ENCODE measurements around the gene FAM107B.

The FAM107B gene

GRCh38 chr10:14727465-14727864 lies 47.2 kb downstream of the FAM107B start:
- TF ChIP-seq TAF1 (IDR thresholded peaks at IDR 0.05; ENCODE audit: borderline replicate concordance, insufficient read depth, low read length) = no peak
- no peak for TF ChIP-seq SIN3A (IDR thresholded peaks at IDR 0.05; ENCODE audit: borderline replicate concordance, insufficient read depth, low read length)
- no peak for TF ChIP-seq POLR2AphosphoS5 (IDR thresholded peaks at IDR 0.05; ENCODE audit: low read depth, low read length)
- TF ChIP-seq FOXP2 (optimal IDR thresholded peaks at IDR 0.05; ENCODE audit: borderline replicate concordance, extremely low read depth, extremely low read length, insufficient read depth) = no peak
- no peak for TF ChIP-seq REST (IDR thresholded peaks at IDR 0.05; ENCODE audit: insufficient read depth in 1 of 2, low read depth in 2 of 2, low read length in 2 of 2)

GRCh38 chr10:14724931-14725330 lies 49.8 kb downstream of the FAM107B start:
- TF ChIP-seq REST (IDR thresholded peaks at IDR 0.05; ENCODE audit: insufficient read depth in 1 of 2, low read depth in 2 of 2, low read length in 2 of 2) (no peak), FOXP2 (optimal IDR thresholded peaks at IDR 0.05; ENCODE audit: borderline replicate concordance, extremely low read depth, extremely low read length, insufficient read depth) (no peak), SIN3A (IDR thresholded peaks at IDR 0.05; ENCODE audit: borderline replicate concordance, insufficient read depth, low read length) (no peak), POLR2AphosphoS5 (IDR thresholded peaks at IDR 0.05; ENCODE audit: low read depth, low read length) (no peak), TAF1 (IDR thresholded peaks at IDR 0.05; ENCODE audit: borderline replicate concordance, insufficient read depth, low read length) (no peak)

DNA sequence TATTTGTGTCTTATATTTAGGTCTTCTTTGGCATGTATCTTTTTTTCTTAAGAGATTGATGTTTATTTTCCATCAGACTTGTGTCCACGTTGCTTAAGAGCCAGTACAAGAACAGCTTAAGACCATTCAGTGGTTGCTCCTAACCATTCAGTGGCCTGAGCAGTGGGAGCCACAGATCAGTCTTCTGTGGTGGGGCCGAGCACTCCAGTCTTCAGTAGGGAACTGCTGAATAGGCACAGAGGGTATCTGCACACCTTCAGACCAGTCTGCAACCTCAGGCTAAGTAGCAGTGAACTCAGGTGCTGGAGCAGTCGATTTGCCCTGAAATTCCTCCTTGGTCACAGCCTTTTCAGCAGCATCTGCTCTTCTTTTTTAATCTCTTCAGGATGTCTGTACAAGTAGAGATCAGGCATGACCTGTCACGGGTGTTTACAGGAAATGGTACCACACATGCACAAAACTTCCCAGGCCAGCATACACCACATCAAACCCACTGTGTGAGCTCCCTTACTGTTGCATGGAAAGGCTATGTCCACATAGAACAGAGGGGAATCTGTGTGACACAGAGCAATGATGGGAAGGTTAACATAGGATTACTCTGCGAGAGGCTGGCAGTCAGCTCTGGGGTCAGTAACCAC lies 51.5 kb downstream of the FAM107B start:
- TF ChIP-seq POLR2AphosphoS5 (IDR thresholded peaks at IDR 0.05; ENCODE audit: low read depth, low read length) (no peak), FOXP2 (optimal IDR thresholded peaks at IDR 0.05; ENCODE audit: borderline replicate concordance, extremely low read depth, extremely low read length, insufficient read depth) (no peak), TAF1 (IDR thresholded peaks at IDR 0.05; ENCODE audit: borderline replicate concordance, insufficient read depth, low read length) (no peak), REST (IDR thresholded peaks at IDR 0.05; ENCODE audit: insufficient read depth in 1 of 2, low read depth in 2 of 2, low read length in 2 of 2) (no peak), SIN3A (IDR thresholded peaks at IDR 0.05; ENCODE audit: borderline replicate concordance, insufficient read depth, low read length) (no peak)

DNA sequence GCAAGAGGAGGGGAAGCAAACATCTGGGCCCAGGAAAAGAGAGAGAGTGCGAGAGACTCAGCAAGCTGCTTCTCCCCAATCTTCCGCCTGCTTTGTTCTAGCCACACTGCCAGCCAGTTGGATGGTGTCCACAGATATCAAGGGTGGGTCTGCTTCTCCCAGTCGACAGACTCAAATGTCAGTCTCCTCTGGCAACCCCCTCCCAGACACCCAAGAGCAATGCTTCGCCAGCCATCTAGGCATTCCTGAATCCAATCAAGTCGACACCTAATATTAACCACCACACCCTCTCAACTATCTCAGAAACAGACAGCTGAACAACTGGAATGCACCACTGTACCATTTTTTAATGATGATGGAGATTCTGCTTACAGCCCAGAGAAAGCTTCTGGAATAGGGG lies 57.1 kb downstream of the FAM107B start:
- TF ChIP-seq SIN3A (IDR thresholded peaks at IDR 0.05; ENCODE audit: borderline replicate concordance, insufficient read depth, low read length) (no peak), REST (IDR thresholded peaks at IDR 0.05; ENCODE audit: insufficient read depth in 1 of 2, low read depth in 2 of 2, low read length in 2 of 2) (no peak), TAF1 (IDR thresholded peaks at IDR 0.05; ENCODE audit: borderline replicate concordance, insufficient read depth, low read length) (no peak), POLR2AphosphoS5 (IDR thresholded peaks at IDR 0.05; ENCODE audit: low read depth, low read length) (no peak), FOXP2 (optimal IDR thresholded peaks at IDR 0.05; ENCODE audit: borderline replicate concordance, extremely low read depth, extremely low read length, insufficient read depth) (no peak)

Measured in PFSK-1 (cell line).